Occipital lobe (tissue), 2 donors: ENCODE results near the gene ATG7. TPM values are rescaled to one million over a fixed set of nuclear protein-coding genes. Genes with fewer than 3 reads are reported as not detected.

ENCODE experiments used
- DNase-seq: peaks from one replicate; lab custom pipeline; 2025; lab: John Stamatoyannopoulos, UW
- total RNA-seq: library from RNA; depleted of rRNA; stranded (reverse); fragments of >200 nt; gene quantifications from one replicate; pipeline ENCODE4 v1.2.3, GENCODE V29; 2014

ATG7 gene
- total RNA-seq, 1 donor from 2014 or later, result 22.6 TPM

DNA sequence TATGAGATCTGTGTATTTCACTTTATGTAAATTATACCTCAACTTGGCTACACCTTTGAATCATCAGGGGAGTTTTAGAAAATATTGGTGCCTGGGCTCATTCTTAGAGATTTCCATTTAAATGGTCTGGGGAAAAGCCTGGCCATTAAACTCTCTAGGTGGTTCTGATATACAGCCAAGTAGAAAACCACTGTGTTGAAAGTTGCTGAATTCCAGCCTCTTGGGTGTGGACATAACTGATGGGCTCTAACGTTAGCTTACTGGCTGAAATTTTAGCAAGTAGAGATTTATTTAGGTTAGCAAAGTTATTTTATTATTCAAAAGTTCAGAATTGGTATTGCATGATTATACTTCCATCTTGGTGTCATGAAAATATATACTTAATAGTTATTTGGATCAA, 84.1 kb downstream of the ATG7 start:
- DNase-seq, result no peak

DNA sequence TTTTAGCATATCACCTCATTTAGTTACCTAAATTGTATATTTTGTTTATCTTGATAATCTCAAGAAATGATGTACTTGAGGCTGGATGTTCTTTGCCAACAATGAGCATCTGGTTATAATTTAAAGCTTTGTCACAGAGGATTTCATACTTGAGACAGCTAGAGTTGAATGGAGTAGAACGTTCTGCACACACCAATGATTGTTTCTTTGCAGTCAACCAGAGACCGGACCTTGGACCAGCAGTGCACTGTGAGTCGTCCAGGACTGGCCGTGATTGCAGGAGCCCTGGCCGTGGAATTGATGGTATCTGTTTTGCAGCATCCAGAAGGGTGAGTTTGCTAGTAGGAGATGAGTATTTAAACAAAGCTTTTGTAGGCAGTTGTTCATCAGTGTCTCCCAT, 90.4 kb downstream of the ATG7 start:
- DNase-seq, result no peak

DNA sequence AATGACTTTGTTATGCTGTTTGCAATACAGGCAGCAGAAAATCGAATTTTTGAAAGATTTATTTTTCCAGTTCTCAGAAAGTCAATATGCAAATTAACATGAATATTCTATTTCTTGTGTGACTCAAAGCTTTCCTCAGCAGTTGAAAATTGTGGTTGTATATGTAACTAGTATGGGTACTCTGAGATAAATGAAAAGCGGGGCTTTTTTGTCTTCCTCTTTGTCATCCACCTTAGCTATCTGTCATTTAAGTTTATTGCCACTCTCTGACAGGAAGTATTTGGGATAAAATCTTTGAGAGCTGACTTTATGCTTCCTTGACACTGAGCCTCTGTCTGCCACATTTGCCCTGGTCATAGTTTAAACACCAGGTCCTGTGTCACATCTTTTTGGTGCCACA, 91.5 kb downstream of the ATG7 start:
- DNase-seq, result no peak

DNA sequence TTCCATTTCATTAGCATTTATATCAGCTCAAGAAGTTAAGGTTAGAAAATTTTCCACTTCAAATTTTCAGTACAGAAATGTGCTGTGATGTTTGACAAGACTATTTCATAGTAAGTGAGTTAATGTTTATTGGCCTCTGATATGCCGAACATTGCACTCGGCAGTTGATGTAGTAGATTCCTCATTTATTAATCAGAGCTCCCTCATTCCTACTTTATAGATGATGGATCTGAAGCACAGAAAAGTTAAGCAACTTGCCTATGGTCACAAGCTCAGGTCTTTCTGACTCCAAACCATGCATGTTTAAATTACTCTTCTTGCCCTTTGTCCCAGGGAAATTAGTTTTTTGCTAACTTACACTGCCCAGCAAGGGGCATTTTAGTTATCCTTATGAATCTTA, 92.0 kb downstream of the ATG7 start:
- DNase-seq, result no peak

DNA sequence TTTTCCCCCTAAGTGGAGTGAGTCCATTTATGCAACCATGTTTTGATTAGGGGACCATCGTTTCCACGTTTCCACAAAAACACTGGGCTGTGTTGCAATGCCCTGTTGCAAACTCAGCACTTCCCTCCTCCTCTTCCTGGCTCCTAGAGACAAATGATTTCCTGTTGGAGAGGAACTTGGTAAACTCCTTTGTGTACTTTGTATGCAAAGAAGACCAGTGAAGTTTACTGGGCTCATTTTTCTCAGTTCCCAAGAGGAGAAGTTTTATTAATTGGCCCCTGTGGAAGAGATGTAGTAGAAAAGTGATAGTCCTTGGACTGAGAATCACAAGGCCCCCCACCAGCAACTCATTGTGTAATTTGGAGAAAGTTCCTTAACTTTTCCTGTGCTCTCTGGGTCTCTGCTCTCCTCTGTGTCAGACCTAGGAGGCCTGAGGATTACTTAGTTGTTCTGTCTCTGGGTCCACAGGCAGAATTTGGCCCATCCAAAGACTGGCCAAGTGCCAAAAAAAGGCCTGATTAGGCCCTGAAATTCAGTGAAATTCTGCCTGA, 95.0 kb downstream of the ATG7 start:
- no peak for DNase-seq

DNA sequence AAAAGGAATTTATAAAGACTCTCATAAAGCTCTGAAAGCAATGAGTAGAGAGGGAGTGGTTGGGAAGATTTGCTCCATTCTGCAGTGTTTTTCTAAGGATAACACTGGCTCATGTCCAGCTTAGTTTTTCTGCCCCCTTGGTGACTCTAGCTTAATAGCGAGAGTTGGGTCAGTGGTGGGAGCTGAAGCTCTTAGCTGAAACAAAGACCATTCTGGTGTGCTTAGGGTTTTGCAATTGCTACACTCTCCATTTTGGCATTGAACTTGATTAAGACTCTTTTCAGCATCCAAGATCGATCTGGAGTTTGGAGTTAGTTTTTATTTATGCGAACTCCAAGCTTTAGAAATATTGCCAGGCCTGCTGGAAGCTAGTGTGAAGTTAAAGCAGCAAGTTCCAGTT, 98.0 kb downstream of the ATG7 start:
- DNase-seq, result no peak

DNA sequence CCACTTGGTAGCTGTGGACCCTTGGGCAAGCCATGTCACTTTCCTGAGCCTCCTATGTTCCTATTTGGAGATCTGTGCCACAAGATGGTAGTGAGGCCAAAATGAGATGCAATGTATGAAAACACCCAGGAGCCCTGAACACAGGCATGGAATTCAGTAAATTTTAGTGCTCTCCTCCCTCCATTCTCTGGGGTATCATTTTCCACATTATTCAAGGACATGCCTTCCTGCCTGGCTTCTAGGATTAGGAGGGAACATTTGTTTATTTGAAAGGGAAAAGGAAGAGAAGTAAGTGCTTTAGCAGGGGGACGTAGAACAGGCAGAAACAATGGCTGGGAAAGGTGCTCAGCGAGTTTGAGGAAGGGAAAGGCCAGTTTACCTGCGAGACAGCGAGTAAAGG, 98.8 kb downstream of the ATG7 start:
- DNase-seq, result no peak

DNA sequence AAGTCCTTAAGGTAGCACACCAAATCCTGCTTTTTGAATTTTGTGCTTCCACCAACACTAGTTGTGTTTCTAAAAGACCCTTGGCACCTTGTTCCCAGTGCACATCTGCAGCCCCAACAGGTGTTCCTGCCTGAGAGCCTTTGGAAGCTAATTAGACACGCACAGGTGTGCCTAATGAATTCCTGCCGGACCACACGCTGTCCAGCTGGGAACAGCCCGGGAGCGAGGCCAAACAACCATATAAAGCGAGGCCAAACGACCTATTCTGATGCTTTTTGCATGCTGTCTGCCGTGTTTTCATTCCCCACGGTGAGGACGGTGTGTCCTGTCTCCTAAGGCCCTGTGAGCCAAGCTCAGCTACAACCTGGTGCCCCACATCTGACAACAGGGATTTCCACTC, 99.5 kb downstream of the ATG7 start:
- no peak for DNase-seq

DNA sequence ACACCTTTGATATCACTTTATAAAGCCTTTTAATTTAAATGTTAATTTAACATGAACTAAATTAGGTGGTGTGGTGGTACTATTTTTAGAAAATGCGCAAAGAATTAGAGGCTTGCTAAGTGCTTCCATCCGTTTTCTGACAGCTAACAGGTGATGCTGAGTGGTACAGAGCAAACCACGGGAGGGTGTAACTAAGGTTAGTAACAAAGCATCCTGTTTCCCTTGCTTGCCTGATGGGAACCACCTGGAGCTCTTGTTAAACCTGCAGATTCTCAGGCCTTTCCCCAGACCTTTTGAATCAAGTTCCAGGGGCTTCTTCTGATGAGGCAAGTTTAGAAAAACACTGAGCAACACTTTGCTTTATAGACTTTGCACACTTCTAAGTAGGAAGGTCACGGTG, 101.0 kb downstream of the ATG7 start:
- DNase-seq, result no peak

DNA sequence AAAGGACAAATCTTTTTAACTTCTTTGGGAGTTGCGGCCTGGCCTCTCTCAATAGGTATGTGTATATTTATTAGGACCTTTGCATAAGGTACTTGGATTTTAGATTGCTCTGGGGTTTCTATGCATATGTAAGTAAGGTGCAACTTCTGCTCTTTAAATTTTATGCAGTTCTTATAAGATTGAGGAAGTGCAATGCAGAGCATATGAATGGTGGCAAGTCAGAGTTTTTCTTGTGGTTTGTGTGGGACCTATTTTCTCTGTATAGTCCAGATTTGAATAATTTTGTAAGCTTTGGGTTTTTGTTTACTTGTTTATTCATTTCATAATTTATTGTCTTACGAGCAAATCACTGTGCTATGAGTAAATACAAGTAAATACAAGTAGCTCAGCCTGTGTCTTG, 101.5 kb downstream of the ATG7 start:
- DNase-seq, result no peak

DNA sequence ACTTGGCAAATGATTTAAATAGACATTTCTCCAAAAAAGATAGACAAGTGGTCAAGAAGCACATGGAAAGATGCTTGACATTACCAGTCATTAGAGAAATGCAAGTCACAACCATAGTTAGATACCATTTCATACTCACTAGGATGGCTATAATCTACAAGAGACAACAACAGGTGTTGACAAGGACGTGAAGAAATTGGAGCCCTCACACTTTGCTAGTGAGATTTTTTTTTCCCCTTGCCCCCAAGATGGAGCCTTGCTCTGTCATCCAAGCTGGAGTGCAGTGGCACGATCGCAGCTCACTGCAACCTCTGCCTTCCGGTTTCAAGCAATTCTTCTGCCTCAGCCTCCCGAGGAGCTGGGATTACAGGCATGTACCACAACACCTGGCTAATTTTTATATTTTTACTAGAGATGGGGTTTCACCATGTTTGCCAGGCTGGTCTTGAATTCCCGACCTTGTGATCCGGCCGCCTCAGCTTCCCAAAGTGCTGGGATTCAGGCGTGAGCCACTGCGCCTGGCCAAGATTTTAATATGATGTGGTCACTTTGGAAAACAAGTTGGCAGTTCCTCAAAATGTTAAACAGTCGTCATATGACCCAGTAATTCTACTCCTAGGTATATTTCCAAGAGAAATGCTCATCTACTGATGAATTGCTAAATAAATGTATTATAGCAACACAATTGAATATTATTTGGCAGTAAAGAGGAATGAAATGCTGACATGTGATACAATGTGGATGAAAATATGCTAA, 103.3 kb downstream of the ATG7 start:
- no peak for DNase-seq

DNA sequence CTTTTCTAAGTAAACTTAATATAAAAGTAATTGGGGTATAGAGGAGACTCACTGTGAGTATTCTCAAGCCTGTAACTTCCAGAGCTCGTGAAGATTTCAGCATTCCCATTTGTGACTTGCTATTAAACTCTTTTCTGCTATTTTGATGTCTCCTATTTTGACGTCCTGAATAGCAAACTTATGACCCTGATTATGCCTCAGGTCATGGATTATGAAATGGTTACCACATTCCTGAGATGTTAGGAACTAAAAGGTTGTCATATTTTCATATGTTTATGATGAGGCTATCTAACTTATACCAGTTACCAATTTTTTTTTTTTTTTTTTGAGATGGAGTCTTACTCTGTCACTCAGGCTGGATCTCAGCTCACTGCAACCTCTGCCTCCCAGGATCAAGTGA, 105.5 kb downstream of the ATG7 start:
- DNase-seq, result no peak

DNA sequence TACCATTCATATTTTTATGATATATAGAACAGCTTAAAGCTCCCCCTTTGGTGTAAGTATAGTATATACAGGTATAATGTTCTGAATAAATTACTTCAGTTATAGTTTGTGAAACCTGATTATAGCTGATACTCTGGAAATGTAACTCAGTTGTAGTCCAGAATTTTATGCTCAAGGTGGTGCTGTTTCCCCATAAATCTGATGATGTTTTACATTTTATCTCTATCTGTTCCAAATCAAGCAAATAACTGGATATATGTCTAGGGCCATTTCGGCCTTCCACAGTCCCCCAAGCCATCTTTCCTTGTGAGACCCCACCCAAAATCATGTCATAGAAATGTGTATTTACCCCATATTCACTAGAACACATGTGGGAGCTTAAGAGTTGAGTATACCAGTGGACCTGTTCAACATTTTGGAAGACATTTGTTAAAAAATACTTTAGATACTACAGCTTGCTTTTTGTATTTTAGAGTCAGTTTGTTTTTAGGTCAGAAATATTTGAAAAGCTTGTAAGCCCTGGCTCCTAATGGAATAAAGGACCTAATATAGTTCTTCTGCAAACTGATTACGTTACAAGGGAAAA, 107.1 kb downstream of the ATG7 start:
- DNase-seq, result no peak

DNA sequence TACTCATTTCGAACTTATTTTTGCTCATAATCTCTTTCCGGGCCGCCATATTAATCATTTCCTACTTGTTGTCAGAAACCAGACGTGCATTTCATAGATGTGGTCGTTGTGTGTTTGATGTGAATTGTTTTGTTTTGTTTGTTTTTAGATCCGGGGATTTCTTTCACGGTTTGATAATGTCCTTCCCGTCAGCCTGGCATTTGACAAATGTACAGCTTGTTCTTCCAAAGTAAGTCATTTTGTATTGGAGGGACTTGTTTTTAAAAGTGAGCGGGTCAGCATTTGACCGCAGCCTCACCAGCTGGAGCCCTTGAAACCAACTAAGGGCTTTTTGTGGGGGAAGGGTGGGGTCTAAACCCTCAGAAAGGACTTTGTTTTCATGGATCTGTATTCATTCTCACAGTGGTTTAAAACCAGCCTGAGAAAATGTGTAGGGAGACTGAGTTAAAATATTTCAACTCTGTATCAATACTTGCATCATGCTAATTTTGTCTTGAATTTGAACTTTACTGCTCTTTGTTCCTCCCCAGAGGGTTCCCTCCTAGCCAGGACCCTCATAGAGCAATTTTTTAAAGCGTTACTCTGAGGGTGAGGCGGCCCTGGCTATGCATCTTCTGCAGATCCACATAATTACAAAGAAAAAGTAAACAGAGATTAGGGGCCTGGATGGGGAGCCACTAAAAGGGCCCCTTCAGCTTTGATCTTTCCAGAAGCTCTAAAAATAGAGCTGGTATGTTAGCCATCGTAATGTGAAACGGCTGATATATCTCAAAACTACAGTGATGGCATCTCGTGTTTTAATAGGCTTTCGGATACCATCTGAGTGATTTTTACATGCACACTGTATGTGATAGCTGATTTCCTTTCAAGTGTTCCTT, 107.9 kb downstream of the ATG7 start:
- DNase-seq, result no peak

DNA sequence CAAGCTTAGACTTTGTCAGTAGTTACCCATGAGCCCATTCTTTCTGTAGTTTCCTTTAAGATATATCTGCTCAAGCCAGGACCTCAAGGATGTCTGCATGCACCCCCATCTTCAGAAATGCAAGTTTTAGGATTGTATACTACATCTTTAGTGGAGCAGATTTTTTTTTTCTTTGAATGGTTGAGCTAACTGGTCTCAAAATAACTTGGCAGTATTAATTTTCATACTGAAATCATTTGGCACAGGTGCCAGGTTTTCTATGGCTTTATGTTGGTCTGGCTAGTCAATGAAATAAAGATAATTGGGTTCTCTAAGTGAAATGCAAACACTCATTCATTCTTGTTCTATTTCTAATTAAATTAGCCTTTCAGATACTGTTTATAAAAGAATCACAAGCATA, 108.9 kb downstream of the ATG7 start:
- DNase-seq, result no peak

DNA sequence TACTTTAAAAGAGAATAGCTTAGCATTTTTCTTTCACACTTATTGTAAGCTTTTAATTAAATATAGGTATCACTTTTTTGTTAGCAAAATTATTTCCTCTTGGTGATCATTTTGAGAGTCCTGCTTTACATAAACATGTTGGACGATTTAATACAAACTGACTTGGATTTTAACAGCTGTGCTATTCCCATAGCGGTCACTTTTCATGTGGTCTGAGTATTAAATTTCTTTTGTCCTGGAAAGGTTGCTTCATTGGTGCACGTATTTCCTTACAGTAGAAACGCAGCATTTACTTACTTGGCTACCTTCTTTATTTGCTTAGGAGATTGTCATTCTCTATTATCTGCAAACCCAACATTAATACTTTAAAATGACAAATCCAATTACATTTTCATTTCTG, 109.4 kb downstream of the ATG7 start:
- no peak for DNase-seq

DNA sequence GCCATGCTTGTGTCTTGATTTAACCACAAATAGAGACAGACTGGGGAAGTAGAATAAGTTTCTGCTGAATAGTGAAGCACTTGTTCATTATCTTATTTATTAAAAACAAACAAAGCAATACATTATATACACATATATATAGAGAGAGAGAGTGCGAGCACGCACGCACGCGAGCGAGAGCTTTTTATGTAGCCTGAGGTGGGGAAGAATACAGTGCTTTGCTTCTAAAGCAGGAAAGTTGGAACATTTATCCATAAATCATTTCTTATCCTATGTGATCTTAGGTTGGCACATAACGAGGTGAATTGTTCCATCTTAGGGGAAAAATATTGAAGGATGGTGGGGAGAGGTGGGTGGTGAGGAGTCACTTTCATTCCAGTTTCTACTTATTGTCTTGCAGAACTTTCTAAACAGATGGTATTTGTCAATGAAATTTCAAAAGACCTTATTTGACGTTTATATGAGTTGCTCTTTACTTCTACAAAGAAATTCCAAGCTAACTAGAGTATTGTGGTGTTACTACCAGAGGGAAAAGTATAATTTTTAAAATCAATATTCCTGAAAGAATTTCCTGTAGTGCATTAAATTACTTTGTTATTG, 110.0 kb downstream of the ATG7 start:
- no peak for DNase-seq

DNA sequence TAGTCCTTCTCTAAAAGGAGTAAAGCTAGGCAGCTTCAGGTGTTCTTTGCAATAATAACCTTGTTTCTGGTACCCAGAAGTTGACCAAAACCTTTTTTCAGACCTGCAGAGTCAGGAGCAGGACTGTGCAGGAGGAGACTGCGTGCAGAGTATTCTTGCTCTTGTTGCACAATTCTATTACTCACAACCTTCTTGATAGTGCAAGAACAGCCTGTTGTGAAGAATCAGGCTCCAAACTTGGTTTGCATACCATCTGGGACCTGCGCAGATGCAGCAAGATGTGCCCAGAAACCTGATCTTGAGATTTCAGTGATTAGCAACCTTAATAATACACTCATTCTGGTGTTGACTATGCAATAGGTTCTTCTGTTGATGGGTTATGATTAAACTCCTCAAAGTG, 111.9 kb downstream of the ATG7 start:
- DNase-seq, result no peak

DNA sequence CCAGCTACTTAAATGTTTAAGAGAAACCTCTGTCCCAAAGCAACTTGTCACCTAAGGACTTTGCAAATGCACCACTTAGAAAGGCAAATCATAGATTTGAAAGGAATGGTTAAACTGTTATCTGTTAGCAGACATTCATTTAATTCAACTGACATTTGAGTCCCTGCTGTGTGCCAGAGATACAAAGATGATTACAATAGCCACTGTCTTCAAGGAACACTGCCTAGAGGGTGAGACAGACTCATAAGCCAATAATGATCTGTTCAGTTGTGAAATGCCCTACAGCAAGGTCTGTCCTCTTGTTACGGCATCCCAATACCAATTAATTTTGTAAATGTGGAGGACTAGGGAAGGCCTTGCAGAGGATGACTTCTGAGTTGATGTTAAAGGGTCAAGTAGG, 113.1 kb downstream of the ATG7 start:
- DNase-seq, result no peak

DNA sequence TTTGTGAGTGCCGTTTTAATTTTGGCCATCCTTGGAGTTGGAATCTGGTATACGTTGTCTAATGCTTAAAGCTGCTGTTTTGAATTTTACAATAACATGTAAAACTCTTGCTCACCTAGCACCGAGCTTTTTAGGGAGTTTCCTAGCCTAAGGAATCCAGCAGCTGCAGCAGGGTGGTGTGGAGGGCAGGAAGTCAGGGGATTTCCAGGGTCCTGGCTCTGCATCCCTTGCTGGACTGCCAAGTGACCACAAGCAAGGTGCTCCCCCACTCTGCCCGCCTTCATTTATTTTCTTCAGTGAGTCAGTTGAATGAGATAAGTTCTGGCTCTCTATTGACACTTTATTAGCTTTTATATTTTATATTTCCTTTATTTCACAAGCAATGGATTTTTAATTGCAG, 113.7 kb downstream of the ATG7 start:
- no peak for DNase-seq

DNA sequence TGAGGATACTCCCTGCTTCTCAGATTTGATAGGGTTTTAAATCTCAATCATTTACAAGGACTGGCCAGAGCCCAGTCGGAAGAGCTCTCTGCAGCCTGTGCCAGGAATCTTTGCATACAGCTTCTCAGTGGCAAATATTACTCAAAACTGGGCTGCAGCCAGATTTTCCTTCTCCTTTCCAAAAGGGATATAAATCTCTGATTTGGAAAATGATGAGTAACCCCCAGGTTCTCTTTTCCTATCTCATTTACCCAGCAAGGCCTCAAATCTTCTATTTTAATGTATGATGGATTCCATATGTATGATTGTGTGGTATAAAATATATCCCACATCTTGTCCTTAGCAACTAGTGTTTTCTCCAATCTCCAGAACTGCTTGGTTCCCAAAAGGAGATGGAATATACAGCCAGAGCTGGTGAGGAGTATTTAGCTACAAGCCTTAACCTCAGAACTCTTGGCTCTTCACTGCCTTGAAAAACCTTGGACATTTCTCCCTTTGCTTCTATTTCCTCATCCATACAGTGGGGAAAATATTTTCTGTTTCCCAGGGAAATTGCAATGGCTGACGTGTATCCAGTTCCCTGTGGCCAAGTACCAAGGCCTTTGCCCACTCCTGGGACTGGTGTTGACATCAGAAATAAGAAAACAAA, 114.4 kb downstream of the ATG7 start:
- DNase-seq, result no peak
